IgD-negative memory B cell (primary cell): Measurements from ENCODE around the gene PHETA1. TPM values are rescaled to one million over a fixed set of nuclear protein-coding genes. Genes with fewer than 3 reads are reported as not detected.
A peak's percentile ranks its signal among the peaks of the same experiment; 100 is the strongest.
"Not testable (repeated sequence)": the region's sequence is repeated elsewhere in the genome, so short reads cannot be mapped to it uniquely, and the experiment has no call there.

Experiments
- H3K27ac Mint-ChIP-seq, 3 donors: one replicate each; pipeline ENCODE4 v1.8.0; 2020 to 2022; ENCODE audit warnings: mild to moderate bottlenecking in 3 of 3, mixed read lengths in 3 of 3, moderate library complexity in 1 of 3
- H3K27me3 Mint-ChIP-seq: one replicate; pipeline ENCODE4 v1.8.0; 2021; ENCODE audit warnings: mixed read lengths
- H3K36me3 Mint-ChIP-seq: one replicate; pipeline ENCODE4 v1.8.0; 2020; ENCODE audit warnings: mild to moderate bottlenecking, mixed read lengths
- H3K4me1 Mint-ChIP-seq, 3 donors: one replicate each; pipeline ENCODE4 v1.8.0; 2020 to 2022; ENCODE audit warnings: mixed read lengths in 3 of 3, mild to moderate bottlenecking in 1 of 3
- H3K4me3 Mint-ChIP-seq, 4 donors: one replicate each; pipeline ENCODE4 v1.8.0; 2020 to 2022; ENCODE audit warnings: mild to moderate bottlenecking in 4 of 4, mixed read lengths in 4 of 4, moderate library complexity in 3 of 4
- H3K9me3 Mint-ChIP-seq, 3 donors: one replicate each; pipeline ENCODE4 v1.8.0; 2020 to 2021; ENCODE audit warnings: mixed read lengths in 3 of 3, mild to moderate bottlenecking in 1 of 3
- polyA plus RNA-seq: library from polyadenylated mRNA; unstranded; fragments of 300-500 nt; fragmentation: Illumina TruSeq; gene quantifications from one replicate; pipeline ENCODE4 v1.2.3, GENCODE V29; 2021

Gene PHETA1
- polyA plus RNA-seq, 1 donor from 2014 or later: 2.6 TPM

DNA sequence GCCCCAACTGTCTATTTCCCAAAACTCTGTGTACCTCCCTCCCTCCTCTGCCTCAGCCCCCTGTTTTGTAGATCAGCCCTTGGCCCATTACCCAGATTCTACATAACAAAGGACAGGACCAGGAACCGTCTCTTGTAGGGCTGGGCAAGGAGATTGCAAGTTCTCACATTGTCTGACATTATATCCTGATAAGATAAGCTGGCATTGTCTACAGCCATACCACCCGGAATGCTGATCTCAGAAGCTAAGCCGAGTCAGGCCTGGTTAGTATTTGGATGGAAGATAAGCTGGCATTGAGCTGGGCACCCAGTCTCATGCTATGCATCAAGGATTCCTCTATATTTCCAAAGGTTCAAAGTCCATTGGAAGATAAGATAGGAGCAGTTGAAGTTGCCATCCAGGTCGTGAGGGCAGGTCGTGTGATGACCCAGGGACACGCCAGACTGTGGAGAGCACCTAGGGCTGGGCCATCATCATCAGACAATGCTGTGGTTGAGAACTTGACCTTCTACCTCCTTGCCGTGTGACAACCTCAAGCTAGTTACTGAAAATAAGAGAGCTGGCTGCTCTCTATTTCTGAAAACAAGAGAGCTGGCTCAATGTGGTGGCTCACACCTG, 29.5 kb downstream of the PHETA1 start:
- Mint-ChIP-seq H3K36me3 (peaks cover 2% of the 10 kb centered on the region), H3K4me3 (no peak overlapping the region), H3K9me3 (peaks cover 0 to 2% (median 0%) of the 10 kb centered on the region in 3 donors), H3K27me3 (no peaks in the 10 kb centered on the region), H3K27ac (no peak overlapping the region), H3K4me1 (peaks cover 4 to 7% (median 4%) of the 10 kb centered on the region in 3 donors)

DNA sequence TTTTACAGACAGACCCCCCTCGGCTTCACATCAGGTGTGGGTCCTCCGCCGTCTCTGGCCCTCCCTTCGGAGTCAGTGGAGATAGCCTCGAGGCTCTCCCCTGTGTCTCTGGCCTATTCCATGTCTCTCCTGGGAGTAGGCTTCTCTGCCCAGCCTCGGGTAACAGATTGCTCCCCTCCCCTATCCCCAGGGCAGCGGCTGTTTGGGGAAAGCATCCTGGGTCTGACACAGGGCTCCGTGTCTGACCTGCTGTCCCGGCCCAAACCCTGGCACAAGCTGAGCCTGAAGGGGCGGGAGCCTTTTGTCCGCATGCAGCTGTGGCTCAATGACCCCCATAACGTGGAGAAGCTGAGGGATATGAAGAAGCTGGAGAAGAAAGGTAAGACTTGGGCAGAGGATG, 30.8 kb downstream of the PHETA1 start:
- Mint-ChIP-seq H3K36me3 (peaks cover 2% of the 10 kb centered on the region), H3K9me3 (peaks cover 0 to 1% (median 0%) of the 10 kb centered on the region in 3 donors), H3K4me3 (peak overlapping the region in 1 of 4 donors; percentile 60), H3K27ac (no peak overlapping the region), H3K27me3 (peaks cover 3% of the 10 kb centered on the region), H3K4me1 (peaks cover 4 to 7% (median 4%) of the 10 kb centered on the region in 3 donors)

DNA sequence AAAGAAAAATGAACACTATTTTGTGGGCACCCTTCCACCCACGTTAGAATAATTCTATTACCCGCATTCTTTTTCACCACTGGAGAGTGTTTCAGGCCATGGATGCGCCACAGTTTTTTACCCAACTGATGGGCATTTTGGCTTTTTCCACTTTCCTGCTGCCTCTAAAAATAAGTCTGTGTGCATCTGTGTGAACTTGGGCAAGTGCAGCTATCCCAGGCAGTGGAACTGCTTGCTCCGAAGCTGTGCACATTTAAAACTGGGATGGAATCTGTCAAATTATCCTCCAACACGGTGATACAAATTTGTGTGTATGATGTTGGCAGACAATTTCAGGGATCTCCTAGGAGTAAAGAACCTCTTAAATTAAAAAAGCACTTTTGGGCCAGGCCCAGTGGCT, 31.5 kb downstream of the PHETA1 start:
- Mint-ChIP-seq H3K27me3 (peaks cover 5% of the 10 kb centered on the region), H3K4me3 (no peak overlapping the region)

DNA sequence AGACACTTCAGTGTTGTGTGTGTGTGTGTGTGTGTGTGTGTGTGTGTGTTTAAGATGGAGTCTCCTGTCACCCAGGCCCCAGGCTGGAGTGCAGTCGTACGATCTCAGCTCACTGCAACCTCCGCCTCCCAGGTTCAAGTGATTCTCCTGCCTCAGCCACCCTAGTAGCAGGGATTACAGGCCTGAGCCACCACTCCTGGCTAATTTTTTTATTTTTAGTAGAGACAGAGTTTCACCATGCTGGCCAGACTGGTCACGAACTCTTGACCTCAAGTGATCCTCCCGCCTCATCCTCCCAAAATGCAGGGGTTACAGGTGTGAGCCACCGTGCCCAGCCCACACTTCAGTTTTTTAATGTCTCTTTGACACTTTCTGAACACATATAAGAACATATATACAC, 32.5 kb downstream of the PHETA1 start:
- H3K27ac Mint-ChIP-seq, H3K4me3 Mint-ChIP-seq, H3K27me3 Mint-ChIP-seq, H3K4me1 Mint-ChIP-seq, H3K9me3 Mint-ChIP-seq, H3K36me3 Mint-ChIP-seq: not testable (repeated sequence)

More for the DNA sequence above, 31.5 kb downstream of the PHETA1 start:
- H3K27ac Mint-ChIP-seq: no peak overlapping the region
- no peaks in the 10 kb centered on the region for H3K9me3 Mint-ChIP-seq
- peaks cover 4 to 7% (median 4%) of the 10 kb centered on the region in 3 donors for H3K4me1 Mint-ChIP-seq
- peaks cover 2% of the 10 kb centered on the region for H3K36me3 Mint-ChIP-seq

DNA sequence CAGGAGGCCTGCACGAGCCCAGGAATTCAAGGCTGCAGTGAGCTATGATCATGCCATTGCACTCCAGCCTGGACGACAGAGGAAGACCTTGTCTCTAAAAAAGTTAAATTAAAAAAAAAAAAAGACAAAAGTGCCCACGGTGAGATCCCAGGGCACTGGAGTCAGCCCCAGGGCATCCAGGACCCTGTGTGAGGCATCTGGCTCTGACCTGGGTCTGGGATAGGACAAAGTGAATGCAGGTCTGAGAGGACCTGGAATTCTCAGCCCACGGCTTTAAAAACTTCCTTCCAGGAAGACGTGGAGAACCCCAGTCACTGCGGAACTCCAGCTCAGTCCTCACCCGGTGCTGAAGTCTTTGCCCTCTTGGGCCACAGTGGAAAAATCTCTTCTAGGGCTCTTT, 33.1 kb downstream of the PHETA1 start:
- no peak overlapping the region for H3K4me3 Mint-ChIP-seq
- H3K9me3 Mint-ChIP-seq: no peaks in the 10 kb centered on the region
- peaks cover 5% of the 10 kb centered on the region for H3K27me3 Mint-ChIP-seq
- H3K27ac Mint-ChIP-seq: no peak overlapping the region
- peaks cover 4 to 7% (median 6%) of the 10 kb centered on the region in 3 donors for H3K4me1 Mint-ChIP-seq
- peaks cover 2% of the 10 kb centered on the region for H3K36me3 Mint-ChIP-seq

DNA sequence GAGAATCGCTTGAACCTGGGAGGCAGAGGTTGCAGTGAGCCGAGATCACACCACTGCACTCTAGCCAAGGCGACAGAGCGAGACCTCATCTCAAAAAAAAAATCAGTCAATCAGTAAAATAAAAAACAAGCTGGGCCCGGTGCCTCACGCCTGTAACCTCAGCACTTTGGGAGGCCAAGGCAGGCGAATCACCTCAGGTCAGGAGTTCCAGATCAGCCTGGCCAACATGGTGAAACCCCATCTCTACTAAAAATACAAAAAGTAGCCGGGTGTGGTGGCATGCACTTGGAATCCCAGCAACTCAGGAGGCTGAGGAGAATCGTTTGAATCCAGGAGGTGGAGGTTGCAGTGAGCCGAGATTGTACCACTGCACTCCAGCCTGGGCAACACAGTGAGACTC, 33.6 kb downstream of the PHETA1 start:
- H3K4me1 Mint-ChIP-seq, H3K27ac Mint-ChIP-seq, H3K4me3 Mint-ChIP-seq, H3K36me3 Mint-ChIP-seq, H3K9me3 Mint-ChIP-seq, H3K27me3 Mint-ChIP-seq: not testable (repeated sequence)

DNA sequence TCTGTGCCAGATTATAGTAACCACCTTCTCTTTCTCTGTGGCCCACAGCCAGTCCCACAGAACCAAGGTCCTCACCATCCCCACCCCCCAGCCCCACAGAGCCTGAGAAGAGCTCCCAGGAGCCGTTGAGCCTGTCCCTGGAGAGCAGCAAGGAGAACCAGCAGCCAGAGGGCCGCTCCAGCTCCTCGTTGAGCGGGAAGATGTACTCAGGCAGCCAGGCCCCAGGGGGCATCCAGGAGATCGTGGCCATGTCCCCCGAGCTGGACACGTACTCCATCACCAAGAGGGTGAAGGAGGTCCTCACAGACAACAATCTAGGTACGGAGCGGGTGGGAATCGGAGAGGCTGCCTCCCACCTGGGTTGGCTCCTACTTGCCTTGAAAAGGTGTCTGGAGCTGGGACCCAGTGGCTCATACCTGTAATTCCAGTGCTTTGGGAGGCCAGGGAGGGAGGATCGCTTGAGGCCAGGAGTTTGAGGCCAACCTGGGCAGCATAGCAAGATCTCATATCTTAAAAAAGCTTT, 34.4 kb downstream of the PHETA1 start:
- peak overlapping the region in 1 of 4 donors; percentile 1 for H3K4me3 Mint-ChIP-seq
- peaks cover 0 to 3% (median 2%) of the 10 kb centered on the region in 3 donors for H3K4me1 Mint-ChIP-seq

DNA sequence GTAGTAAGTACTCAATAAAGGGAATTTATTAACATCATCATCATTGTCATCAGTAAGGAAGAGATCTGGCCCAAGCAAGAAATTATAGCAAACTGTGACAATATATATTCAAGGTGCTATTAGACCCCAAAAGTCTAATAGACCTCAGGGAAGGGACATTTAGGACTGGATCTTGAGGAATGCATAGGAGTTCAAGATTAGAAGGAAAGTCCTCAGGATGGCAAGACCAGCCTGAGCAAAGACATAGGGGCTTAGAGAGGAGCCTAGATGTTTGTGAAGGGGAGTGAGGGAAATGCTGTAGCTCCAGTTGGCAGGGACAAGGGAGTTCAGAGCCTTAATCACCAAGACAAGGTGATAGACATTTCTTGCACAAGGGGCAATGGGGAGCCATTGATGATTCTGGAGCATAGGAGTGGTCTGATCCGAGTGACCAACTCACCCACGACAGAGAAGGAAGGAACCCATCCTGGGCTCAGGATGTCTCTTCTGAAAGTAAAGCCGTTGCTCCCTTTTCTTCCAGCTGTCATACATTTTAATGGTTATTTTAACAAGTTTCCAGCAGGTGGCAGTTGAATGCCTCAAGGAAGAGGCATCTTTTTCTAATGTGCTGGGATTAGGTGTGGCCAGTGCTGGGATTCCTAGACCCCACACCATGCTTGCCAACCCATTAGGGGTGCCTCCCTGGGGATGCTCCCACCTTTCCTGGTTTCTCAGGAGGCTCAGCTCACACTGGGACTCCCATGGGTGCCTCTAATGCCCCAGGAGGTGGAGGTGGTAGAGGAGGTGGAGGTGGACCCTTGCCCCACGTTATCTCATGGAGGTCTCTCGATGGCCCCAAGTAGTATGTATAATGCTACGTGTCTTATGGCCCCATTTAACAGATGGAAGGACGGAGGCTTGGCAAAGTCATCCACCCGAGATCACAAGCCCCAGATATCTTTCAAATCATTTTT, 37.8 kb downstream of the PHETA1 start:
- H3K4me3 Mint-ChIP-seq: no peak overlapping the region
- H3K36me3 Mint-ChIP-seq: no peaks in the 10 kb centered on the region
- H3K9me3 Mint-ChIP-seq: no peaks in the 10 kb centered on the region
- peaks cover 5% of the 10 kb centered on the region for H3K27me3 Mint-ChIP-seq
- H3K4me1 Mint-ChIP-seq: peaks cover 0 to 3% (median 0%) of the 10 kb centered on the region in 3 donors
- no peak overlapping the region for H3K27ac Mint-ChIP-seq

More for the DNA sequence above, 34.4 kb downstream of the PHETA1 start:
- Mint-ChIP-seq H3K9me3 (no peaks in the 10 kb centered on the region), H3K27me3 (peaks cover 5% of the 10 kb centered on the region), H3K36me3 (peaks cover 2% of the 10 kb centered on the region), H3K27ac (no peak overlapping the region)

DNA sequence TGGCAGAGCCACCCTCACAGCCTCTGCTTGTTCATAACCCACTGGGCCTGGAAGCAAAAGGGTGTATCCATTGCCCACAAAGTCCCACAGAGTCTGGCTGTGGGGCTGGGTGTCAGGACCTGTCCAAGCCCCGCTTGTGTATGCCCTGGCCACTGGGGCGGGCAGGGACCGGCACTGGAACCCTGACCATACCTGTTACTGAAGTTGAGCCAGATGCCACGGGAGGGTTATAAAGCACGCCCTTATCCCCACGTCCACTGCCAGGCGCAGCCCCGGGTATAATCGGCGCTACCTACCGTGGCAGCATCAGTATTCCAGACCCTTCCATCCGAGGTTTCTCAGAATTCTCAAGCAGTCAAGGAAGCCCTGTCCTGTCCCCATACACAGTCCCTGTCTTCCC, 40.8 kb downstream of the PHETA1 start:
- peaks cover 2% of the 10 kb centered on the region for H3K27me3 Mint-ChIP-seq
- no peaks in the 10 kb centered on the region for H3K9me3 Mint-ChIP-seq
- no peaks in the 10 kb centered on the region for H3K36me3 Mint-ChIP-seq
- peaks cover 0 to 3% (median 0%) of the 10 kb centered on the region in 3 donors for H3K4me1 Mint-ChIP-seq
- H3K27ac Mint-ChIP-seq: peak overlapping the region in 1 of 3 donors; percentile 57
- H3K4me3 Mint-ChIP-seq: no peak overlapping the region

DNA sequence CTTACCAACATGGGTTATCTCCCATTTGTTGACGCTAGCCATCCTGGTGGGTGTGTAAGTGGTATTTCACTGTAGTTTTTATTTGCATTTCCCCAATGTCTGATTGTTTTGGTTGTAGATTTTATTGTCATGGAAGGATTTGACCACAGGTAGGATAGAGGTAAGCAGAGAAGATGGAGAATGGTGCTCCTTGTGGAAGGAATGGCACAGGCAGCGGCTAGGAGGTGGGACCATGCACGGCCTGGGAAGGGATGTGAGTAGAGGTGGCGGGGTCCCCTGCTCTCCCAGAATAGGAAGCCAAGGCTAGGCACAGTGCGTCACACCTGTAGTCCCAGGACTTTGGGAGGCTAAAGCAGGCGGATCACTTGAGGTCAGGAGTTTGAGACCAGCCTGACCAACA, 41.4 kb downstream of the PHETA1 start:
- H3K4me3 Mint-ChIP-seq: no peak overlapping the region
- H3K27me3 Mint-ChIP-seq: no peaks in the 10 kb centered on the region
- no peaks in the 10 kb centered on the region for H3K36me3 Mint-ChIP-seq
- H3K27ac Mint-ChIP-seq: peak overlapping the region in 2 of 3 donors; percentile 28 to 65
- no peaks in the 10 kb centered on the region for H3K9me3 Mint-ChIP-seq
- H3K4me1 Mint-ChIP-seq: peaks cover 0 to 3% (median 3%) of the 10 kb centered on the region in 3 donors

DNA sequence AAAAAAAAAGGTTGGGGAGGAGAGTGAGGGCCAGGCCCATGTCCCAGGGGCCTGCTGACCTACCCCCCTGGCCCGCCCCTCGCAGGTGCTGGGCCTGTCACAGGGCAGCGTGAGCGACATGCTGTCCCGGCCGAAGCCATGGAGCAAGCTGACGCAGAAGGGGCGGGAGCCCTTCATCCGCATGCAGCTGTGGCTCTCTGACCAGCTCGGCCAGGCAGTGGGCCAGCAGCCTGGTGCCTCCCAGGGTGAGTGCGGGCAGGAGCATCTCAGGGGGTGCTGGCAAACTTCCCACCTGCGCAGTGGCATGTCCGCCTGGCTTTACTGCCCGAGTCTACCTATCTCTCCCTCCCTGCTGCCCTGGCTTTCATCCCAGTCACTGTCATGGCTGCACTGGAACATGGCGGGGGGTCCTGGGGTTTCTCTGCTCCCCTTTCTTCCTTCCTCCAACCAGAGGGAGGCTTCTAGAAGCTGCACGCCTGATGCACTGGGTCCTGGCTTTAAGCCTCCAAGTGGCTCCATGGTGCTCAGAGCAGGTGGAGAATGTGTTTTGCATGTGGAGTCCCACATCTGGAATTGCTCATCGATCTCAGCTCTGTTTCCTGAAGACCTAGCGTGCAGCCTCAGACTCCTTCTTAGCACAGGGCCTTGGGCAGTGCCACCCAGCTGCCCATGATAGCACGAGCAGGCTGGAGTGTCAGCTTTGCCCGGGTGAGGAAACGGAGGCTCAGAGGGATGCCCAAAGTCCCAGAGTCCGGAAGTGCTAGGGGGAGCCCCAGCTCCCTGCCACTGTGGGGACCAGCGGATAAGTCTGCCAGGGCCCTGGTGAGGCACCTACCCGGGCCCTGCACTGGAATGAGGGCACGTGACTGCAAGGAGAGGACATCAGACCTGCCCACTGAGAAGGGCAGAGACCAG, 46.3 kb downstream of the PHETA1 start:
- Mint-ChIP-seq H3K9me3 (no peaks in the 10 kb centered on the region), H3K4me1 (peaks cover 0 to 3% (median 0%) of the 10 kb centered on the region in 3 donors), H3K27me3 (no peaks in the 10 kb centered on the region), H3K36me3 (no peaks in the 10 kb centered on the region), H3K27ac (no peak overlapping the region), H3K4me3 (no peak overlapping the region)

DNA sequence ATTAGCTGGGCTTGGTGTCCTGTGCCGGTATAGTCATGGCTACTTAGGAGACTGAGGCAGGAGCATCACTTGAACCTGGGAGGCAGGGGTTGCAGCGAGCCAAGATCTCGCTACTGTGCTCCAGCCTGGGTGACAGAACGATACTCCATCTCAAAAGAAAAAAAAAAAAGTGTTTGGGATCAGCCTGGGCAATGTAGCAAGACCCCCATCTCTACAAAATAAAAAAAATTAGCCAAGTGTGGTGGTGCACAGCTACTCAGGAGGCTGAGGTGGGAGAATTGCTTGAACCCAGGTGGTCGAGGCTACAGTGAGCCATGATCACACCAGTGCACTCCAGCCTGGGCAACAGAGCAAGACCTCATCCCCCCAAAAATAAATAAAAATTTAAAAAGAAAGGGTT, 47.6 kb downstream of the PHETA1 start:
- Mint-ChIP-seq H3K36me3 (no peaks in the 10 kb centered on the region), H3K9me3 (no peaks in the 10 kb centered on the region), H3K4me3 (no peak overlapping the region), H3K4me1 (peaks cover 0 to 3% (median 0%) of the 10 kb centered on the region in 3 donors), H3K27me3 (no peaks in the 10 kb centered on the region), H3K27ac (no peak overlapping the region)

DNA sequence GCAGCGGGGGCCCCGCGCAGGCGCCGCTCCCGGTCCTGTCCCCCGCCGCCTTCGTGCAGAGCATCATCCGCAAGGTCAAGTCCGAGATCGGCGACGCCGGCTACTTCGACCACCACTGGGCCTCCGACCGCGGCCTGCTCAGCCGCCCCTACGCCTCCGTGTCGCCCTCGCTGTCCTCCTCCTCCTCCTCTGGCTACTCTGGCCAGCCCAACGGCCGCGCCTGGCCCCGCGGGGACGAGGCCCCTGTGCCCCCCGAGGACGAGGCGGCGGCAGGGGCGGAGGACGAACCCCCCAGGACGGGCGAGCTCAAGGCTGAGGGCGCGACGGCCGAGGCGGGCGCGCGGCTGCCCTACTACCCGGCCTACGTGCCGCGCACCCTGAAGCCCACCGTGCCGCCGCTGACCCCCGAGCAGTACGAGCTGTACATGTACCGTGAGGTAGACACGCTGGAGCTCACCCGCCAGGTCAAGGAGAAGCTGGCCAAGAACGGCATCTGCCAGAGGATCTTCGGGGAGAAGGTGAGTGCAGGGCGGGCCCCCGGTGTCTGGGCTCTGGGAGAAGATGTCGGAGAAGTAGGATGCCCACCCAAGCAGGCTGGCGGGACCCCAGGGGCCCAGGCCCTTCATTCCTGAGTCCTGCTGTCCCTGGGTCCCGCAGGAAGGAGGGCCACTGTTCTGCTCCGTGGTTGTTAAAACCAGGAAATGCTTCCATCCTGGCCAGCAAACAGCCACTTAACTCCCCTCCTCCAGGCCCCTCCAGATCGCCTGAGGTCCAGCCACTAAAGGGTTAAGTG, 48.4 kb downstream of the PHETA1 start:
- no peak overlapping the region for H3K27ac Mint-ChIP-seq
- H3K9me3 Mint-ChIP-seq: no peaks in the 10 kb centered on the region
- H3K4me3 Mint-ChIP-seq: no peak overlapping the region
- peaks cover 0 to 3% (median 0%) of the 10 kb centered on the region in 3 donors for H3K4me1 Mint-ChIP-seq
- H3K27me3 Mint-ChIP-seq: no peaks in the 10 kb centered on the region
- no peaks in the 10 kb centered on the region for H3K36me3 Mint-ChIP-seq
